HG03196 (cell line): ENCODE results near the gene FAM53B.

Source experiments
- ATAC-seq: cut with Tn5 transposase; IDR thresholded peaks from one replicate; pipeline ENCODE4 v1.9.1; 2021; ENCODE audit not compliant: unreplicated experiment

The FAM53B gene

GRCh38 chr10:124650820-124651401 is 93.3 kb downstream of the FAM53B start:
- ATAC-seq, result no peak

- ATAC-seq, result no peak
These were observed 93.9 kb downstream of the FAM53B start for GRCh38 chr10:124650263-124650662.

DNA sequence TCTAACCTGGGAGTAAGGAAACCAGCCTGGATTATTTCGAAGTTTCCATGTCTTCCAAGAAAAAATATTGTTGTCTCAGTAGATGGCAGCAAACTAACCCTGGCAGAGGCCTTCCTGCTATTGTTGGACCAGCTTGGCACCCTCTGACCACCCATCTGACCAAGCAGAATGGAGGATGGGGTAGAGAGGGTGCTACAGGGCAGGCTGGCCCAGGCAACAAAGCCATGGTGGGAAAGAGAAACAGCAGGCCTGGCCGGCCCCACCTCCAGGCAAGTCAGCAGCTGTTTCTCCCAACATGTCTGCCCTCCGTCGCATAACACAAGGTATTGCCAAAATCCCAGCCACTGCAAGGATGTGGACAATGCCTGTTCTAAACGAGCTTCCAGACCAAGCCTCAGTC is 95.0 kb downstream of the FAM53B start:
- ATAC-seq, result no peak

DNA sequence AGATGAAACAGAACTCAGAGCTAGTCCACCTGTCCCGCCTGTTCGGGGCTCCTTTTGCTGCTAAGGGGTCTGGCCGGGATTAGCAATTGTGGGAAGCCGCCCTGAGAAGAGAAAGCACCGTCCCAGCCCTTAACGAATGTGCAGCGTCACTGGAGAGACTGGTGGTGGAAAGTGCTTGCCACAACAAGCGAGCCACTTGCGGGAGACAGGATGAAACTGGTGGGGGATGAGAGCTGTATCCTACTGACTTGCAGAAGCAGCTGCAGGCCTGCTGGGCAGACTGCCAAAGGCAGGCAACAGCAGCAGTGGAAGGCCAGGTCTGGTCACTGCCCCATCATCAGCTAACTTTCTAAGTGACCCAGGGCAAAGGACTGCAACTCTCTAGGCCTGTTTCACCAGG is 95.4 kb downstream of the FAM53B start:
- ATAC-seq, result no peak

DNA sequence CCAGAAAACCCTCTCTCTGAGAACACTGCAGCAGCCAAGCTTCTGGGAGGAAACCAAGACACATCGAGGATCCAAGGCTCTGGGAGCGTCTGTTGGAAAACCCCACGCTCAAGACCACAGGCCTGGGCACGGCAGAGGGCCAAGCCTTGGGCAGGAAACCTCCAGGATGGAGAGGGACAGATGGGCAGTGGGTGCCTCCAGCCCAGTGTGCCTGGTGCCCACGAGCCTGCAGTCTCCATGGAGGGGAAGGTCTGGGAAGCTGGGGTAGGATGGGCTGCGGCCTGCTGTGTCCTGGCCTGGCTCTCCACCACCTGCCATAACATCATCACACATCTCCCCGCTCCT is 96.1 kb downstream of the FAM53B start:
- no peak for ATAC-seq

GRCh38 chr10:124647421-124648130 is 96.6 kb downstream of the FAM53B start:
- peak; percentile 72 for ATAC-seq

GRCh38 chr10:124646483-124647352 is 97.5 kb downstream of the FAM53B start:
- ATAC-seq, result no peak

DNA sequence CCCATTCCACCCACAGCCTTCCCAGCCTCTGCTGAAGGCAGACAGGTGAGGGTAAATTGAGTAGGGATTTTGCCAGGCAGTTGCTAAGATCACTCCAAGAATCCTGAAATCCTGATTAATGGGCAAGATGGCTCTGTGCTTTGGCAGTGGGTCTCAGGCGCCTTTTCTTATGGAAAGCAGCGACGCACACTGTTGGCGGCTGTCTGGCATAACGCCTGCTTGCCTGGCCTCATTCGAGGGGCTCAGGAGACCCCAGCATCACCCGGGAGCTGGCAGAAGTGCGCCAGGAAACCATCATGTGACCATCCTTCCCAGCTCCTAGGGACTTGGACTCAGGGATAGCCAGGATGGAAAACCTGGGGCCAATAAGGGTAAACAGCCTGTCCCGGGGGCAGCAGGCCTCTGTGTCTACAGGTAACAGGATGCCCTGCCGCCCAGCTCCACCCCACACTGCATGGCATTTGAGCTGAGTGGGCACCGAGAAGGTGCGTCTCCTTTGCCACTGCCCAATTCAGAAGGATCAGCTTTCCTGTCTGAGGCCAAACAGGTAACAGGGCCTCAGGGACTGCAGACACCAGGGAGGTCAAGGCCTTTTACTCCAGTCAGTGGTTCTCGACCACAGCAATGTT is 98.6 kb downstream of the FAM53B start:
- no peak for ATAC-seq

DNA sequence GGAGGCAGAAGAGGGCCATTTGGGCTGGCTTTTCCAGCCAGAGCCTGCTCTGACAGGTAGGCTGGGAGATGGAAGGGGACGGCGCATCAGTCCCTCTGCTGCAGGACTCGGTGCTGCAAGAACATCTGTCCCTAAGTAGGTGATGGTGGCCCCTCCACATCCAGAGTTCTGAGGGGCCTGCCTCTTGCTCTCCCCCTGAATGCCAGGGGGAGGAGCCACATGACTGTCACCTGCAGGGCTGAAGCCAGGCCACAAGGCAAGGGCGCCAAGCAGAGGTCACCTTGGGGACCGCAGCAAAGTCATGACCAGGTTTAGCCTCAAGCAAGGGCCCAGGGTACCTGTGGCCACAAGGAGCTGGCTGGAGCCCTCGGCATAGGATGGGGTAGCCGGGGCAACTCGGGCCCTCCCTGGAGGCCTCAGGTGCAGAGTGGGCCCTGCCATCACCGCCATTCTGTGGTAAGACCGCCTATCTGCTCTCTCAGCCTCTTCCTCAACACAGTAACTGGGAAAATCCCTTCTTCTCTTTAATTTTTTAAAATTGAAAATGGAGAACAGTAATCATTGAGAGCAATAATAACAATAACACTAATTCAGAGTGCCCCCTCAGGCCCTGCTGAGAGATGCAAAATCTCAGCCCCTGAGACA is 99.3 kb downstream of the FAM53B start:
- no peak for ATAC-seq

- no peak for ATAC-seq
These were observed 99.9 kb downstream of the FAM53B start for GRCh38 chr10:124644236-124644635.

- no peak for ATAC-seq
These were observed 100.7 kb downstream of the FAM53B start for GRCh38 chr10:124643330-124644009.

- no peak for ATAC-seq
These were observed 102.0 kb downstream of the FAM53B start for GRCh38 chr10:124642088-124642710.

- peak; percentile 48 for ATAC-seq
These were observed 102.7 kb downstream of the FAM53B start for GRCh38 chr10:124641282-124642087.

DNA sequence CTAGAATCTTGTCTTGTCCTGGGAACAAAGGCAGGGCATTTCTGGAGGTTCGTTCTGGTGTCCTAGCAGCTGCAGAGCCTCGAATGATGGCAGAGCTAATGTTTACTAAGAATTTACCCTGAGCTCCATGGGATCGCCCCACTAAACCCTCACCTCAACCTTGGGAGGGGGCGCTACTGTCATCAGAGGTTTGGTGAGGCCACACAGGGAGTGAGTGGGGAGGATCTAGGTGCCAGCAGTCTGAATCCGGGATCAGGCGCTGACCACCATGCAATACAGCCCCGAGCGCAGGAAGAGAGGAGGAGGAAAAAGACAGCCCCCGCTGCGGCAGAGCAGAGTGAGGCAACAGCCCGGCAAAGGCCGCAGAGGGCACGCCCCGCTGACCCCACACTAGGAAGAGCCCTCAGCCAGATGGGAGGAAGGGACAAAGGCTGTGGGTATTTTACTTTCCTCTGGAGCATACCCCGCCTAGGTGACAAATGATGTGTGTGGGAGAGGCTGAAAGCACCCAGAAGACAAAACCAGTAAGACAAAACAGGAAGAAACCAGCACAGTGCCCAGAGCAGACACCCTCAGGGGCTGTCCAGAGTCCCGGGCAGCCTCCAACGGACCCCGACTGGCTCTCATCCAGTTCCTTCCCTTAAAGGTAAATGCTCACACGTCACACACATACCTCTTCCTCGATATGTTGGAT is 103.5 kb downstream of the FAM53B start:
- peak; percentile 48 for ATAC-seq

GRCh38 chr10:124640056-124640455 is 104.1 kb downstream of the FAM53B start:
- ATAC-seq, result no peak

GRCh38 chr10:124639646-124640045 is 104.5 kb downstream of the FAM53B start:
- no peak for ATAC-seq

- ATAC-seq, result no peak
These were observed 105.0 kb downstream of the FAM53B start for GRCh38 chr10:124639206-124639605.

- ATAC-seq, result no peak
These were observed 106.4 kb downstream of the FAM53B start for GRCh38 chr10:124637746-124638145.
